Stimulated activated CD8-positive, alpha-beta memory T cell treated with anti-CD3 and anti-CD28 coated beads, Interleukin-7, amount 100 ng/mL, for 1 hour (primary cell): Measurements from ENCODE around the gene GPR65.

Experiments used
- DNase-seq, 2 donors: peaks; one replicate each; pipeline ENCODE4 v3.0.0-alpha.2; 2020; ENCODE audit warnings: low read depth in 2 of 2

GPR65 gene

DNA sequence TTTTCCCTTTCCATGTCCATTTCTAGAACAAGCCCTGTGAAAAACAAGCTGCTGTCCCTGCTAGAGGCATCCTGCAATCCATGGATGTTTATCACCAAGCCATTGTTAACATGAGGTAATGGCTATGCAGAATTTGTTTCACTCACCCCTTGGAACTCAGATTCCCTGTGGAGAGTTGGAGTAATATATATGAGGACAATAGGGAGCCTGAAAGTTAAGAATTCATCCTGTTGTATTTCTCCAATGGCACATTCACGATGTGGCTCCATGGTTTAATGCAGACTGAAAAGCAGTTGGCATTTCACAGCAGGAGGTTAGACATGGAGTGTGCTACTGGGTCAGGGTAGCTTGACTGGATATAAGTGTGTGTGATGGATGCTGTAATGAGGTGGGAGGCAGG is 32.4 kb downstream of the GPR65 start:
- no peak for DNase-seq

DNA sequence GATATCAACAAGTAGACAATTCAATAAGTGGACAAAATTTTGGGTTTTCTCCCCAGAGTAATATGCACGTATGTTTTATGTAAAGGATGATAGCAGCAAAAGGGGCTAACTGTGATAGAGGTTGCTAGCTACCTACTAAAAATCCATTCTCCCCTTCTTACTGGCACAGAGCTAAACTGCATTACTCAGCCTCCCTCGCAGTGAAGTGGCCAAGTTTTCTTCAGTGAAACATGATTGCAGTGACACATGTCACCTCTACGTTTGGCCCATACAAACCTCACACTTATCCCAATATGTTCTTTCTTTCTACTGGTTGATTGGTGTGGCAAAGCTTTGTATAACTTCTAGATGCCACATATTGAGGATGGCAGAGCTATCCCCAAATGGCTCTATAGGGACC is 34.3 kb downstream of the GPR65 start:
- DNase-seq, result no peak

- DNase-seq, result no peak
Measured at GRCh38 chr14:88040146-88040545, 35.2 kb downstream of the GPR65 start.

- DNase-seq, result no peak
Measured at GRCh38 chr14:88043529-88044443, 38.9 kb downstream of the GPR65 start.

GRCh38 chr14:88044444-88044758 is 39.5 kb downstream of the GPR65 start:
- no peak for DNase-seq

GRCh38 chr14:88044776-88045446 is 40.0 kb downstream of the GPR65 start:
- DNase-seq, result no peak

GRCh38 chr14:88045705-88046104 is 40.8 kb downstream of the GPR65 start:
- no peak for DNase-seq

DNA sequence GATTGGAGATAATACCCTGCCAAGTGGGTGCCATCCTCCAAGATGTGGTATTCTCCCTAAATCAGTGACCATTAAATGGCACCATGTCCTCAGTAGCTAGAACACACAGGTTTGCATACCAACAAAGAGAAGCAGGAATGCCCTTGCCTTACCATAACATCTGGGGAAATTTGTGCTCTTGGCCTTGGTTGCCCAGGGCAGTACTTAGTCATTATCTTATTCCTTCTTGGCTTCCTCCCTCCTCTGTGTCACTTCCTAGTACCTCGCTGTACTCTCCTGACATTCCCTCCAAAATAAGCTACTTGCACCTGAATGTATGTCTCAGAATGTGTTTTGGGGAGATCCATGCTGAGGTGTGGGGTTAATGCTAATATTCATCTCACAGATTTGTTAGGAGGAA is 43.4 kb downstream of the GPR65 start:
- DNase-seq, result no peak

- DNase-seq, result no peak
Measured at GRCh38 chr14:88049266-88049665, 44.3 kb downstream of the GPR65 start.

DNA sequence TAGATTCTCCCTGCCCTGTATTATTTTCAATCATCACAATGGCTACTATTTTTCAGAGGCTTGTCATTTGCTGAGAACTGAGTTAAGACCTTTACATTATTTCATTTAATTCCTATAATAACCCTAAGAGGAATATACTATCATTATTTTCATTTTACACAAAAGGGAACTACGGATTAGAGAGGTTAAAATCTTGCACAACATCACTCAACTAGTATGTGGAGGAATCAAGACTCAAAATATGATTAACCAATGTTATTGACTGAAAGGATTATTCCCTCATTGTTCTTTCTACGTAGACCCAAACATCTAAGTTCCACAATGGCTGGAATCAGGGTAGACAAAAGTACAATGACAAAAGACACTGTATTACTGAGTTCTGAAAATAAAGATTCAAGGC is 45.0 kb downstream of the GPR65 start:
- no peak for DNase-seq

- DNase-seq, result no peak
Measured at GRCh38 chr14:88060576-88060975, 55.6 kb downstream of the GPR65 start.

DNA sequence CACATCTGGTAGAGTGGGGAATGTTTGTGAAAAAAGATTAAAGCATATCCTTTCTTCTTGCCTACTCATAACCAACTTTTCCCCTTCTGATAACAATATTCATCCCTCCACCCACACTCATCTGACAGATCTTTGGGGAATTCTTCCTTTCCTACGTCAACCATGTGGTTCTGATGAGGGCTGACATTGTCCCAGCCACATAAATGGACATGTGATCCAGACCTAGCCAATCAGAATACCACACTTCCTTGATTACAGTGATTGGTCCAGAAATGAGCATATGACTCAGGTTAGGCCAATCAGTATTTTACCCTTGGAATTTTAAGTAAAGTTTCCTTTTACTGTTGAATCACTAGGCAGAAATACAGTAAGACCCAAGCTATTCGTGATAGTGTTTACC is 58.9 kb downstream of the GPR65 start:
- DNase-seq, result no peak
